ENCODE data around the gene SLC6A13.

GRCh38 chr12:189622-189962 is 73.0 kb downstream of the SLC6A13 start:
- TF ChIP-seq CTCF (IDR thresholded peaks at IDR 0.05; ENCODE audit: poor library complexity) (no peak), EZH2 (IDR thresholded peaks at IDR 0.05; ENCODE audit: borderline replicate concordance) (no peak)
